KOPT-K1 (cell line): ENCODE results near the gene ZCCHC9.
"Not testable (repeated sequence)": the region's sequence is repeated elsewhere in the genome, so short reads cannot be mapped to it uniquely, and the experiment has no call there.

ENCODE experiments used
- H3K27ac ChIP-seq: fragments of 200-600 bp; sonication (generic); 2 replicates; pipeline ENCODE4 v1.5.1; 2016; ENCODE audit warnings: antibody characterized with exemption, mild to moderate bottlenecking, low read depth, low read length; ENCODE audit not compliant: poor library complexity, severe bottlenecking
- H3K36me3 ChIP-seq: fragments of 200-600 bp; sonication (generic); 2 replicates; pipeline ENCODE4 v1.5.1; 2017; ENCODE audit warnings: antibody characterized with exemption, mild to moderate bottlenecking, low read length, moderate library complexity; ENCODE audit not compliant: insufficient read depth
- H3K9me3 ChIP-seq: fragments of 200-600 bp; sonication (generic); 2 replicates; pipeline ENCODE4 v1.5.1; 2017; ENCODE audit warnings: antibody characterized with exemption, low read length, mild to moderate bottlenecking; ENCODE audit not compliant: insufficient read depth, poor library complexity, severe bottlenecking

ZCCHC9 gene

DNA sequence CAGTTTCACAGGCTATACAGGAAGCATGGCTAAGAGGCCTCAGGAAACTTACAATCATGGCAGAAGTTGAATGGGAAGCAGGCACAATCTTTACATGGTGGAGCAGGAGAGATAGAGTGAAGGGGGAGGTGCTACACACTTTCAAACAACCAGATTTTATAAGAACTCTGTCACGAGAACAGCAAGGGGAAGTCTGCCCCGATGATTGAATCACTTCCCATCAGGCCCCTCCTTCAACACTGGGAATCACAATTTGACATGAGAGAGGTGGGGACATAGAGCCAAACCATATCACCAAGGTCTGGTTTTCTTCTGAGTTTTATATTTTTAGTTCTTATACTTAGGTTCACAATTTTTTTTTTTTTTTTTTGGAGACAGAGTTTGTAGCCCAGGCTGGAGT lies 16.1 kb downstream of the ZCCHC9 start:
- Histone ChIP-seq H3K9me3 (no peaks in the 10 kb centered on the region), H3K27ac (no peak overlapping the region), H3K36me3 (peaks cover 22% of the 10 kb centered on the region)

DNA sequence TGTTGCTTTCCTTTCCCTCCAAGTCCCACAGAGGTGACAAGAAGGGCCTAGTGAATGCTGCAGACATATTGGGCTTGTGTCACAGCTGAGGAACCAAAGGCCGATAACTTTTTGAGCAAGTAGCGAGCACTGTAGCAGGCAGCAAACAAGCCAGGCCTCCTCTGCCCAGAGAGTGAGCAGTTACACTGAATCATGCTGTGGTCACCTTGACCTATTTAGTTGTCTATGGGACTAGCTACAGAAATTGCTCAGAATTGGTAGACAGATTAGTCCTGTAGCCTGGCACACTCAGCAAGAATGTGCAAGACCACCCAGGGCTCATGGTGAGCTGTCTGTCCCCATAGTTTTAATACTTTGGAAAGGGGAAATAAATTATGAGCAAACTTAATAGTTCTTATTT lies 25.2 kb downstream of the ZCCHC9 start:
- H3K9me3 ChIP-seq: no peaks in the 10 kb centered on the region
- no peaks in the 10 kb centered on the region for H3K36me3 ChIP-seq
- H3K27ac ChIP-seq: no peak overlapping the region

GRCh38 chr5:81334304-81335061 lies 33.1 kb downstream of the ZCCHC9 start:
- no peaks in the 10 kb centered on the region for H3K9me3 ChIP-seq
- no peak overlapping the region for H3K27ac ChIP-seq
- H3K36me3 ChIP-seq: no peaks in the 10 kb centered on the region

- Histone ChIP-seq H3K36me3 (no peaks in the 10 kb centered on the region), H3K27ac (no peak overlapping the region), H3K9me3 (no peaks in the 10 kb centered on the region)
Observed at GRCh38 chr5:81335946-81336345, 34.6 kb downstream of the ZCCHC9 start.

- no peaks in the 10 kb centered on the region for H3K9me3 ChIP-seq
- no peak overlapping the region for H3K27ac ChIP-seq
- no peaks in the 10 kb centered on the region for H3K36me3 ChIP-seq
Observed at GRCh38 chr5:81336556-81336955, 35.2 kb downstream of the ZCCHC9 start.

DNA sequence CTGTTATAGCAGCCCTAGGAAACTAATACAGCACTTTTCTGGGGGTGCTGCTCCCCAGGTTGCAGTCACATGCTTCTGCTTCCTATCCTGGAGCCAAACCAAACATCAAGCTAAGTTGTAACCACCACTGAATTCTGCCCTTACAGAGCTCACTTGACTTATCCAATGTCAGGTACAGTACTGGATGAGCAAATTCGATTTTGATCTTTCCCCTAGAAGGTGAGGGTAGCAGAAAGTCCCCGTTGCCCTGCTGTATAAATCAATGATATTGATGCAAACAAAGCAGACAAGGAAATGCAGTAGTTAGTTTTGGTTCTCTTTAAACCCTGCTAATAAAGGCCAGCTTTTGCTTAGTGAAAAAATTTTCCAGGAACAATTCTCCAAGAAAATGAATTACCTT lies 36.4 kb downstream of the ZCCHC9 start:
- Histone ChIP-seq H3K9me3 (no peaks in the 10 kb centered on the region), H3K36me3 (no peaks in the 10 kb centered on the region), H3K27ac (no peak overlapping the region)

- not testable (repeated sequence) for H3K27ac ChIP-seq, H3K9me3 ChIP-seq, H3K36me3 ChIP-seq
Observed at GRCh38 chr5:81338213-81338612, 36.8 kb downstream of the ZCCHC9 start.

DNA sequence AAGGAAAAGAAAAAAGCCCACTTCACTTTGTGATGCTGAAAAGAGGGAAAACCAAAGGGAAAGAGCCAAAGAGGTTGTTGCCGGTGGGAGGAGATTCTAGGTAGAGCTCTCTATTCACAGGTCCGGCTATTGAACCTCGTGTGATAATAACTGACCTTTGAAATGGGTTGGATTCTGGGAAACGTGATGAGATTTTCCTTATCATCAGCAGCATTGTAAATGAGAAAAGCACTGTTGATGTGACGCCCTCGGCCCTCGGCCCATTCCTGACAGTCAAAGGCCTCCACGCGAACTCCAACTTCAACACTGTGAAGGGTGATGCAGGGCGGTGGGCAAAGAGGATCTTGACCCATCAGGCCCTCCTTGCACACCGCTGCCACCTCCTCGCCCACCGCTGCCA lies 43.3 kb downstream of the ZCCHC9 start:
- Histone ChIP-seq H3K27ac (no peak overlapping the region), H3K9me3 (no peaks in the 10 kb centered on the region), H3K36me3 (no peaks in the 10 kb centered on the region)

GRCh38 chr5:81345411-81346003 lies 44.1 kb downstream of the ZCCHC9 start:
- no peak overlapping the region for H3K27ac ChIP-seq
- no peaks in the 10 kb centered on the region for H3K9me3 ChIP-seq
- H3K36me3 ChIP-seq: no peaks in the 10 kb centered on the region

DNA sequence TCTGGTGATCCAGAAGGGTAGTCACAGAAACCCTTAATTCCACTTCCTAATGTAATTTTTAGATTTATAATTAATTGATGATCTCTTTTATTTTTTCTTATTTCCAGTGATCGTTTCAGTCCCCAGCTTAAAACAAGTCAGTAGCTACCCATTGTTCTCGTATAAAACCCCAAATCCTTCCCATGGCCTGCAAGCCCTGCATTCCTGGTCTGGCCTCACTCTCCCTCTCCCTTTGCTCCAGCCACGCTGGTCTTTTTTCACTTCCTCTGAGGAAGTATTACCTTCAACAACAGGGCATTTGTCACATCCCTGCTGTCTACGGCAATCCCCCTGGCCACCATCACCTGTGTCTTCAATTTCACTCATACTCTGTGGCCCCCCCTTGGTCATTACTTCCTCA lies 47.8 kb downstream of the ZCCHC9 start:
- Histone ChIP-seq H3K9me3 (no peaks in the 10 kb centered on the region), H3K27ac (no peak overlapping the region)

GRCh38 chr5:81350507-81350906 lies 49.1 kb downstream of the ZCCHC9 start:
- H3K36me3 ChIP-seq: no peaks in the 10 kb centered on the region

More for the DNA sequence above, 47.8 kb downstream of the ZCCHC9 start:
- H3K36me3 ChIP-seq: no peaks in the 10 kb centered on the region

GRCh38 chr5:81353189-81353588 lies 51.8 kb downstream of the ZCCHC9 start:
- Histone ChIP-seq H3K36me3 (no peaks in the 10 kb centered on the region), H3K27ac (no peak overlapping the region), H3K9me3 (no peaks in the 10 kb centered on the region)

More at GRCh38 chr5:81350507-81350906, 49.1 kb downstream of the ZCCHC9 start:
- no peak overlapping the region for H3K27ac ChIP-seq
- H3K9me3 ChIP-seq: no peaks in the 10 kb centered on the region

GRCh38 chr5:81354093-81354492 lies 52.7 kb downstream of the ZCCHC9 start:
- Histone ChIP-seq H3K36me3 (no peaks in the 10 kb centered on the region), H3K9me3 (no peaks in the 10 kb centered on the region), H3K27ac (no peak overlapping the region)

DNA sequence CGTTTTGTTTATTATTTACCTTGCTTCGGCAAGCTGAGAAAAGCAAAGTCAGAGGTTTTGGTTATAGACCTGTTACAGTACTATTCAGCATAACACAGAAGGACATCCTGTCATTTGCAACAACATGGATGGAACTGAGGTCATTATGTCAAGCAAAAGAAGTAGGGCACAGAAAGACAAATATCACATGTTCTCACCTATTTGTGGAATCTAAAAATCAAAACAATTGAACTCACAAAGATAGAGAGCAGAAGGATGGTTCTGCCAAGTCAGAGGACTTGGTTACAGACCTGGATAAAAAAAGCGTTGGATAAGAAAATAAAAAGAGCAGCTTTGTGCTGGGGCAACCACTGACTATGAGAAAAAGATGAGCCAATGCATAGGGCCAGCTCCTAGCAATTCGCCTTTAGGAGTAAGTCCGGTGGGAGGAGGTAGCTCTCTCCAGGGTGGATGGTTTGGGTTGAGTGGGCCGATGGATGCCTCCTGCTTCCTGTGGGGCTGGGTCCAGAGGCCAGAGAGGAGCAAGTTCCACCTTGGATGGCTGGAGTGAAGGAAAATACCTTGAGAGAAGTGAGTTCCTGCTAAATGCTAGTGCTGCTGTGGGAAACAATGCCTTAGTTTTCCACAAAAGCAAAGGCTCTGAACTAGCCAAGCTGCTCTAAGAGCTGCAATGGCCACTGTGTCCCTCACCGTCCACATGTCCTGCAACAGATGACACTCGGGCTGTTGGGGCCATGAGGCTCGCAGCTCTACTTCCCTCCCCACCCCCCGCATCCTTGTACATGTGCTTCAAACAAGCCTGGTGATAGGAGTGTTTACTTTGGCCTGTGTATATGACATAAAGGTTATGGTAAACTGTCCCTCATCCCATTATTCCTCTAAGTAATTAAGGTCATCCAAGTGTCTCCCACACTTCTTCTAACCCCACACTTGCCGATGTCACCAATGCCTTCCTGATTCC lies 54.2 kb downstream of the ZCCHC9 start:
- no peaks in the 10 kb centered on the region for H3K36me3 ChIP-seq
- no peak overlapping the region for H3K27ac ChIP-seq
- H3K9me3 ChIP-seq: no peaks in the 10 kb centered on the region

- no peaks in the 10 kb centered on the region for H3K9me3 ChIP-seq
- H3K36me3 ChIP-seq: no peaks in the 10 kb centered on the region
- no peak overlapping the region for H3K27ac ChIP-seq
Observed at GRCh38 chr5:81359108-81359507, 57.7 kb downstream of the ZCCHC9 start.
